Liver (tissue), 9 donors: ENCODE measurements around the gene MAGEF1. TPM values are rescaled to one million over a fixed set of nuclear protein-coding genes. Genes with fewer than 3 reads are reported as not detected.
"Not testable (repeated sequence)": the region's sequence is repeated elsewhere in the genome, so short reads cannot be mapped to it uniquely, and the experiment has no call there.

Experiments used
- DNase-seq: peaks from one replicate; pipeline ENCODE4 v3.0.0-alpha.2; 2017; ENCODE audit warnings: low spot score
- H3K27ac ChIP-seq, 2 donors: one replicate each; pipeline ENCODE4 v1.7.0; 2013; ENCODE audit warnings: inconsistent platforms in 2 of 2, low read length in 2 of 2, control low read depth in 1 of 2, low read depth in 1 of 2, mild to moderate bottlenecking in 1 of 2
- H3K27me3 ChIP-seq, 4 donors: one replicate each; pipeline versions ENCODE4 v1.6.1 to v1.7.0; 2013; ENCODE audit warnings: low read length in 3 of 4, inconsistent platforms in 1 of 4, mild to moderate bottlenecking in 1 of 4, moderate library complexity in 1 of 4; ENCODE audit not compliant: control insufficient read depth in 4 of 4, insufficient read depth in 4 of 4
- H3K36me3 ChIP-seq, 4 donors: one replicate each; pipeline versions ENCODE4 v1.6.1 to v1.7.0; 2013; ENCODE audit warnings: low read length in 3 of 4, mild to moderate bottlenecking in 3 of 4, low read depth in 1 of 4, moderate library complexity in 1 of 4; ENCODE audit not compliant: control insufficient read depth in 4 of 4, insufficient read depth in 3 of 4
- H3K4me1 ChIP-seq, 4 donors: one replicate each; pipeline versions ENCODE4 v1.6.1 to v1.7.0; 2013; ENCODE audit warnings: low read length in 3 of 4, mild to moderate bottlenecking in 3 of 4, moderate library complexity in 1 of 4; ENCODE audit not compliant: control insufficient read depth in 4 of 4, insufficient read depth in 4 of 4
- H3K4me3 ChIP-seq, 3 donors: one replicate each; pipeline versions ENCODE4 v1.6.1 to v1.7.0; 2013; ENCODE audit warnings: low read length in 3 of 3, control low read depth in 1 of 3, low read depth in 1 of 3, mild to moderate bottlenecking in 1 of 3
- H3K9ac ChIP-seq, 2 donors: one replicate each; pipeline ENCODE4 v1.7.0; 2013; ENCODE audit warnings: low read length in 2 of 2, mild to moderate bottlenecking in 2 of 2, moderate library complexity in 2 of 2, control low read depth in 1 of 2, low read depth in 1 of 2
- H3K9me3 ChIP-seq, 4 donors: one replicate each; pipeline versions ENCODE4 v1.6.1 to v1.7.0; 2013; ENCODE audit warnings: low read length in 3 of 4; ENCODE audit not compliant: control insufficient read depth in 4 of 4
- EGR1 ChIP-seq, 2 donors: IDR thresholded peaks; 2 replicates each; pipeline ENCODE4 v1.6.1; 2016 to 2018; ENCODE audit warnings: antibody characterized with exemption in 2 of 2, low read depth in 2 of 2
- FOXA1 ChIP-seq: IDR thresholded peaks from 2 replicates; pipeline ENCODE4 v1.6.1; 2016; ENCODE audit warnings: antibody characterized with exemption
- FOXA2 ChIP-seq: IDR thresholded peaks from 2 replicates; pipeline ENCODE4 v1.6.1; 2016; ENCODE audit warnings: antibody characterized with exemption
- GABPA ChIP-seq, 2 donors: IDR thresholded peaks in 1 of 2; conservative IDR thresholded peaks in 1 of 2; 2 replicates each; pipeline ENCODE4 v1.6.1; 2016; ENCODE audit warnings: antibody characterized with exemption in 2 of 2, mild to moderate bottlenecking in 1 of 2, moderate library complexity in 1 of 2
- HNF4A ChIP-seq, 2 donors: conservative IDR thresholded peaks; 2 replicates each; pipeline ENCODE4 v1.6.1; 2016; ENCODE audit warnings: antibody characterized with exemption in 2 of 2, mild to moderate bottlenecking in 2 of 2
- HNF4G ChIP-seq: IDR thresholded peaks from 2 replicates; pipeline ENCODE4 v1.6.1; 2016; ENCODE audit warnings: antibody characterized with exemption
- JUND ChIP-seq, 2 donors: IDR thresholded peaks; 2 replicates each; pipeline ENCODE4 v1.6.1; 2016; ENCODE audit warnings: antibody characterized with exemption in 2 of 2
- NR2F2 ChIP-seq: IDR thresholded peaks from 2 replicates; pipeline ENCODE4 v1.6.1; 2016; ENCODE audit warnings: antibody characterized with exemption
- RAD21 ChIP-seq, 2 donors: IDR thresholded peaks; 2 replicates each; pipeline ENCODE4 v1.6.1; 2016; ENCODE audit warnings: antibody characterized with exemption in 2 of 2, mild to moderate bottlenecking in 2 of 2
- RXRA ChIP-seq, 2 donors: IDR thresholded peaks; 2 replicates each; pipeline ENCODE4 v1.6.1; 2017 to 2018; ENCODE audit warnings: antibody characterized with exemption in 2 of 2, mild to moderate bottlenecking in 1 of 2
- SP1 ChIP-seq: IDR thresholded peaks from 2 replicates; pipeline ENCODE4 v1.6.1; 2018; ENCODE audit warnings: antibody characterized with exemption, mild to moderate bottlenecking
- TAF1 ChIP-seq: conservative IDR thresholded peaks from 2 replicates; pipeline ENCODE4 v1.6.1; 2016; ENCODE audit warnings: antibody characterized with exemption, mild to moderate bottlenecking
- YY1 ChIP-seq: IDR thresholded peaks from 2 replicates; pipeline ENCODE4 v1.6.1; 2016; ENCODE audit warnings: antibody characterized with exemption, mild to moderate bottlenecking
- WGBS: extraction: QIAGEN DNeasy Blood & Tissue Kit; methylation state at CpG from one replicate; pipeline ENCODE4 v1.1.7; 2013; 5-methylcytosine and 5-hydroxymethylcytosine counted together
- polyA plus RNA-seq, 2 donors: library from polyadenylated mRNA; stranded (reverse) in 1 of 2; unstranded in 1 of 2; fragments of 200-250 nt in 1 of 2; fragments of >200 nt in 1 of 2; fragmentation: Nextera tagmentation in 1 of 2; extraction: Ambion mirVana in 1 of 2; gene quantifications; one replicate each; pipeline versions ENCODE4 v1.2.1 to v1.2.3, GENCODE V29; 2013 to 2015
- total RNA-seq, 2 donors: library from RNA; depleted of rRNA; stranded (reverse); fragments of >200 nt; gene quantifications; one replicate each; pipeline ENCODE4 v1.2.3, GENCODE V29; 2014
- TF ChIP-seq, protein P1 (sequence below): fragments of 150-350 bp; IDR thresholded peaks from 2 replicates; pipeline ENCODE4 v1.5.1; 2017; ENCODE audit warnings: improper control_type of control experiment, low read depth, low read length; ENCODE audit not compliant: missing input control
- TF ChIP-seq, protein P2 (sequence below): IDR thresholded peaks from 2 replicates; pipeline ENCODE4 v1.6.1; 2016; ENCODE audit warnings: antibody characterized with exemption
- TF ChIP-seq, protein P3 (sequence below): IDR thresholded peaks from 2 replicates; pipeline ENCODE4 v1.6.1; 2016; ENCODE audit warnings: antibody characterized with exemption, mild to moderate bottlenecking
- TF ChIP-seq, protein P4 (sequence below): IDR thresholded peaks from 2 replicates; pipeline ENCODE4 v1.6.1; 2016; ENCODE audit warnings: antibody characterized with exemption
- TF ChIP-seq, protein P5 (sequence below): IDR thresholded peaks from 2 replicates; pipeline ENCODE4 v1.6.1; 2016; ENCODE audit warnings: antibody characterized with exemption
- donor health status: healthy.
- donor health status: healthy.
- donor health status: healthy.
- donor health status: healthy.
- donor health status: healthy.

Gene MAGEF1
- total and polyA plus RNA-seq, 4 donors = 12.9 to 15.5 (median 14.3) TPM

DNA sequence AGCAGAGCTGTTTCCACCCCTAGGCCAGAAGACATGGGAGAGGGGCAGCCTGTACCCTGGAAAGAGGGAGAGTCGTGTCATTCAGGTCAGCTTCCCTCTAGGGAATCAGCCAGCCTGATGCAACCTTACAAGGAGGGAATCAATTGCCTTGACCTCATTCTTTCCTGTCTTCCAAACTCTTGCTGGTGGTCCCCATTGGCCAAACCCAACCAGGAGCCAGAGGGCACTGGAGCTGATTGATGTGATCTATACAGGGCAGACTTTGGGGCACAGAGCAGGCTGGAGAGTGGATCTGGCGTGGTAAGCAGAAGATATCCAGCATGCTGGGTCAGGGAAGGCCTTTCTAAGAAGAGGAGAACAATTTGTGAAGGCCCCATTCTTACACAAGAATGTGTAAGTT, 19.1 kb upstream of the MAGEF1 start:
- H3K36me3 ChIP-seq = no peaks in the 10 kb centered on the region
- no peak overlapping the region for H3K9ac ChIP-seq
- H3K27ac ChIP-seq = no peak overlapping the region
- TF ChIP-seq, protein P1, sequence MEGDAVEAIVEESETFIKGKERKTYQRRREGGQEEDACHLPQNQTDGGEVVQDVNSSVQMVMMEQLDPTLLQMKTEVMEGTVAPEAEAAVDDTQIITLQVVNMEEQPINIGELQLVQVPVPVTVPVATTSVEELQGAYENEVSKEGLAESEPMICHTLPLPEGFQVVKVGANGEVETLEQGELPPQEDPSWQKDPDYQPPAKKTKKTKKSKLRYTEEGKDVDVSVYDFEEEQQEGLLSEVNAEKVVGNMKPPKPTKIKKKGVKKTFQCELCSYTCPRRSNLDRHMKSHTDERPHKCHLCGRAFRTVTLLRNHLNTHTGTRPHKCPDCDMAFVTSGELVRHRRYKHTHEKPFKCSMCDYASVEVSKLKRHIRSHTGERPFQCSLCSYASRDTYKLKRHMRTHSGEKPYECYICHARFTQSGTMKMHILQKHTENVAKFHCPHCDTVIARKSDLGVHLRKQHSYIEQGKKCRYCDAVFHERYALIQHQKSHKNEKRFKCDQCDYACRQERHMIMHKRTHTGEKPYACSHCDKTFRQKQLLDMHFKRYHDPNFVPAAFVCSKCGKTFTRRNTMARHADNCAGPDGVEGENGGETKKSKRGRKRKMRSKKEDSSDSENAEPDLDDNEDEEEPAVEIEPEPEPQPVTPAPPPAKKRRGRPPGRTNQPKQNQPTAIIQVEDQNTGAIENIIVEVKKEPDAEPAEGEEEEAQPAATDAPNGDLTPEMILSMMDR = no peak
- TF ChIP-seq, protein P2, sequence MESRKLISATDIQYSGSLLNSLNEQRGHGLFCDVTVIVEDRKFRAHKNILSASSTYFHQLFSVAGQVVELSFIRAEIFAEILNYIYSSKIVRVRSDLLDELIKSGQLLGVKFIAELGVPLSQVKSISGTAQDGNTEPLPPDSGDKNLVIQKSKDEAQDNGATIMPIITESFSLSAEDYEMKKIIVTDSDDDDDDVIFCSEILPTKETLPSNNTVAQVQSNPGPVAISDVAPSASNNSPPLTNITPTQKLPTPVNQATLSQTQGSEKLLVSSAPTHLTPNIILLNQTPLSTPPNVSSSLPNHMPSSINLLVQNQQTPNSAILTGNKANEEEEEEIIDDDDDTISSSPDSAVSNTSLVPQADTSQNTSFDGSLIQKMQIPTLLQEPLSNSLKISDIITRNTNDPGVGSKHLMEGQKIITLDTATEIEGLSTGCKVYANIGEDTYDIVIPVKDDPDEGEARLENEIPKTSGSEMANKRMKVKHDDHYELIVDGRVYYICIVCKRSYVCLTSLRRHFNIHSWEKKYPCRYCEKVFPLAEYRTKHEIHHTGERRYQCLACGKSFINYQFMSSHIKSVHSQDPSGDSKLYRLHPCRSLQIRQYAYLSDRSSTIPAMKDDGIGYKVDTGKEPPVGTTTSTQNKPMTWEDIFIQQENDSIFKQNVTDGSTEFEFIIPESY = no peak
- TF ChIP-seq, protein P3, sequence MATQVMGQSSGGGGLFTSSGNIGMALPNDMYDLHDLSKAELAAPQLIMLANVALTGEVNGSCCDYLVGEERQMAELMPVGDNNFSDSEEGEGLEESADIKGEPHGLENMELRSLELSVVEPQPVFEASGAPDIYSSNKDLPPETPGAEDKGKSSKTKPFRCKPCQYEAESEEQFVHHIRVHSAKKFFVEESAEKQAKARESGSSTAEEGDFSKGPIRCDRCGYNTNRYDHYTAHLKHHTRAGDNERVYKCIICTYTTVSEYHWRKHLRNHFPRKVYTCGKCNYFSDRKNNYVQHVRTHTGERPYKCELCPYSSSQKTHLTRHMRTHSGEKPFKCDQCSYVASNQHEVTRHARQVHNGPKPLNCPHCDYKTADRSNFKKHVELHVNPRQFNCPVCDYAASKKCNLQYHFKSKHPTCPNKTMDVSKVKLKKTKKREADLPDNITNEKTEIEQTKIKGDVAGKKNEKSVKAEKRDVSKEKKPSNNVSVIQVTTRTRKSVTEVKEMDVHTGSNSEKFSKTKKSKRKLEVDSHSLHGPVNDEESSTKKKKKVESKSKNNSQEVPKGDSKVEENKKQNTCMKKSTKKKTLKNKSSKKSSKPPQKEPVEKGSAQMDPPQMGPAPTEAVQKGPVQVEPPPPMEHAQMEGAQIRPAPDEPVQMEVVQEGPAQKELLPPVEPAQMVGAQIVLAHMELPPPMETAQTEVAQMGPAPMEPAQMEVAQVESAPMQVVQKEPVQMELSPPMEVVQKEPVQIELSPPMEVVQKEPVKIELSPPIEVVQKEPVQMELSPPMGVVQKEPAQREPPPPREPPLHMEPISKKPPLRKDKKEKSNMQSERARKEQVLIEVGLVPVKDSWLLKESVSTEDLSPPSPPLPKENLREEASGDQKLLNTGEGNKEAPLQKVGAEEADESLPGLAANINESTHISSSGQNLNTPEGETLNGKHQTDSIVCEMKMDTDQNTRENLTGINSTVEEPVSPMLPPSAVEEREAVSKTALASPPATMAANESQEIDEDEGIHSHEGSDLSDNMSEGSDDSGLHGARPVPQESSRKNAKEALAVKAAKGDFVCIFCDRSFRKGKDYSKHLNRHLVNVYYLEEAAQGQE = no peak
- TF ChIP-seq EGR1 (IDR thresholded peaks at IDR 0.05; ENCODE audit: low read depth in 2 of 2) (no peak), NR2F2 (no peak), FOXA1 (no peak), JUND (IDR thresholded peaks at IDR 0.05) (no peak), RAD21 (IDR thresholded peaks at IDR 0.05) (no peak), HNF4A (conservative IDR thresholded peaks at IDR 0.05) (no peak), YY1 (no peak), SP1 (no peak), TAF1 (no peak), HNF4G (no peak), GABPA (IDR thresholded peaks at IDR 0.05 in 1 of 2, conservative IDR thresholded peaks at IDR 0.05 in 1 of 2) (no peak), RXRA (IDR thresholded peaks at IDR 0.05) (no peak), FOXA2 (no peak)
- TF ChIP-seq, protein P4, sequence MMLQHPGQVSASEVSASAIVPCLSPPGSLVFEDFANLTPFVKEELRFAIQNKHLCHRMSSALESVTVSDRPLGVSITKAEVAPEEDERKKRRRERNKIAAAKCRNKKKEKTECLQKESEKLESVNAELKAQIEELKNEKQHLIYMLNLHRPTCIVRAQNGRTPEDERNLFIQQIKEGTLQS = no peak
- TF ChIP-seq, protein P5, sequence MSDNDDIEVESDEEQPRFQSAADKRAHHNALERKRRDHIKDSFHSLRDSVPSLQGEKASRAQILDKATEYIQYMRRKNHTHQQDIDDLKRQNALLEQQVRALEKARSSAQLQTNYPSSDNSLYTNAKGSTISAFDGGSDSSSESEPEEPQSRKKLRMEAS = no peak
- WGBS = 94% methylated on average over 2 of the region's 2 CpGs
- no peak overlapping the region for H3K4me3 ChIP-seq
- H3K27me3 ChIP-seq = no peaks in the 10 kb centered on the region
- no peaks in the 10 kb centered on the region for H3K9me3 ChIP-seq
- no peak for DNase-seq
- H3K4me1 ChIP-seq = peaks cover 0 to 5% (median 2%) of the 10 kb centered on the region in 4 donors

DNA sequence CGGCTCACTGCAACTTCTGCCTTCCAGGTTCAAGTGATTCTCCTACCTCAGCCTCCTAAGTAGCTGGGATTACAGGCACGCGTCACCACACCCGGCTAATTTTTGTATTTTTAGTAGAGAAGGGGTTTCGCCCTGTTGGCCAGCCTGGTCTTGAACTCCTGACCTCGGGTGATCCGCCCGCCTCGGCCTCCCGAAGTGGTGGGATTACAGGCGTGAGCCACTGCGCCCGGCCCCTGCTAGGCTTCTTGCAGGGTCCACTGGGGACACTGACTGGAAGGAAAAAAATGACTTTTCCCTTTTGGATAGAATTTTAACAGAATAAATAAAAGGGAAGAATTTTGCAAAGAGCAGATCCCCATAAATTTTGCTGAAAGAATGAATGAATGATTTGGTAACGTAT, 17.3 kb upstream of the MAGEF1 start:
- H3K36me3 ChIP-seq, H3K4me1 ChIP-seq, H3K4me3 ChIP-seq, H3K27ac ChIP-seq, H3K9me3 ChIP-seq, H3K9ac ChIP-seq, H3K27me3 ChIP-seq, DNase-seq: not testable (repeated sequence)
- 94% methylated on average over 14 of the region's 14 CpGs for WGBS
